Measurements from ENCODE around the gene NACAD. TPM values are rescaled to one million over a fixed set of nuclear protein-coding genes. Genes with fewer than 3 reads are reported as not detected.

The NACAD gene
- polyA plus RNA-seq, 1 donor, result 7.2 TPM

GRCh38 chr7:45129181-45129800, 40.5 kb upstream of the NACAD start:
- no peak overlapping the region for H3K4me3 ChIP-seq (ENCODE audit: low read length)
- no peaks in the 10 kb centered on the region for H3K9me3 ChIP-seq (ENCODE audit: control insufficient read depth, low read depth, low read length)
- no peaks in the 10 kb centered on the region for H3K27me3 ChIP-seq (ENCODE audit: control insufficient read depth, insufficient read depth, low read length)
- no peak overlapping the region for H3K27ac ChIP-seq (ENCODE audit: low read length)
- no CpG with 5 or more reads among the region's 15 CpGs for WGBS (ENCODE audit: insufficient coverage, low lambda C conversion rate)
- no peaks in the 10 kb centered on the region for H3K4me1 ChIP-seq (ENCODE audit: control insufficient read depth, insufficient read depth, low read length)
- DNase-seq, result no peak
- H3K36me3 ChIP-seq (ENCODE audit: control insufficient read depth, insufficient read depth, low read length), result no peaks in the 10 kb centered on the region

GRCh38 chr7:45126920-45127319, 38.2 kb upstream of the NACAD start:
- H3K4me3 ChIP-seq (ENCODE audit: low read length), result no peak overlapping the region
- H3K9me3 ChIP-seq (ENCODE audit: control insufficient read depth, low read depth, low read length), result no peaks in the 10 kb centered on the region
- H3K27ac ChIP-seq (ENCODE audit: low read length), result no peak overlapping the region
- no peaks in the 10 kb centered on the region for H3K27me3 ChIP-seq (ENCODE audit: control insufficient read depth, insufficient read depth, low read length)
- DNase-seq, result no peak
- H3K4me1 ChIP-seq (ENCODE audit: control insufficient read depth, insufficient read depth, low read length), result no peaks in the 10 kb centered on the region
- no CpG with 5 or more reads among the region's 6 CpGs for WGBS (ENCODE audit: insufficient coverage, low lambda C conversion rate)
- H3K36me3 ChIP-seq (ENCODE audit: control insufficient read depth, insufficient read depth, low read length), result no peaks in the 10 kb centered on the region

GRCh38 chr7:45126201-45126600, 37.4 kb upstream of the NACAD start:
- DNase-seq, result no peak
- H3K36me3 ChIP-seq (ENCODE audit: control insufficient read depth, insufficient read depth, low read length), result no peaks in the 10 kb centered on the region
- 60% methylated on average over 1 of the region's 6 CpGs for WGBS (ENCODE audit: insufficient coverage, low lambda C conversion rate)
- H3K27me3 ChIP-seq (ENCODE audit: control insufficient read depth, insufficient read depth, low read length), result no peaks in the 10 kb centered on the region
- H3K4me3 ChIP-seq (ENCODE audit: low read length), result no peak overlapping the region
- no peak overlapping the region for H3K27ac ChIP-seq (ENCODE audit: low read length)
- H3K4me1 ChIP-seq (ENCODE audit: control insufficient read depth, insufficient read depth, low read length), result no peaks in the 10 kb centered on the region
- no peaks in the 10 kb centered on the region for H3K9me3 ChIP-seq (ENCODE audit: control insufficient read depth, low read depth, low read length)

GRCh38 chr7:45125193-45125904, 36.6 kb upstream of the NACAD start:
- DNase-seq, result no peak

GRCh38 chr7:45123913-45124710, 35.3 kb upstream of the NACAD start:
- Histone ChIP-seq H3K27me3 (ENCODE audit: control insufficient read depth, insufficient read depth, low read length) (no peaks in the 10 kb centered on the region), H3K4me3 (ENCODE audit: low read length) (no peak overlapping the region), H3K27ac (ENCODE audit: low read length) (no peak overlapping the region), H3K36me3 (ENCODE audit: control insufficient read depth, insufficient read depth, low read length) (no peaks in the 10 kb centered on the region), H3K9me3 (ENCODE audit: control insufficient read depth, low read depth, low read length) (no peaks in the 10 kb centered on the region), H3K4me1 (ENCODE audit: control insufficient read depth, insufficient read depth, low read length) (no peaks in the 10 kb centered on the region)
- DNase-seq, result no peak
- WGBS (ENCODE audit: insufficient coverage, low lambda C conversion rate), result no CpG with 5 or more reads among the region's 12 CpGs

More at GRCh38 chr7:45125193-45125904, 36.6 kb upstream of the NACAD start:
- H3K36me3 ChIP-seq (ENCODE audit: control insufficient read depth, insufficient read depth, low read length), result no peaks in the 10 kb centered on the region
- H3K9me3 ChIP-seq (ENCODE audit: control insufficient read depth, low read depth, low read length), result no peaks in the 10 kb centered on the region
- WGBS (ENCODE audit: insufficient coverage, low lambda C conversion rate), result no CpG with 5 or more reads among the region's 11 CpGs
- H3K27me3 ChIP-seq (ENCODE audit: control insufficient read depth, insufficient read depth, low read length), result no peaks in the 10 kb centered on the region
- no peak overlapping the region for H3K4me3 ChIP-seq (ENCODE audit: low read length)
- no peak overlapping the region for H3K27ac ChIP-seq (ENCODE audit: low read length)
- no peaks in the 10 kb centered on the region for H3K4me1 ChIP-seq (ENCODE audit: control insufficient read depth, insufficient read depth, low read length)

GRCh38 chr7:45122975-45123860, 34.4 kb upstream of the NACAD start:
- Histone ChIP-seq H3K27me3 (ENCODE audit: control insufficient read depth, insufficient read depth, low read length) (no peaks in the 10 kb centered on the region), H3K9me3 (ENCODE audit: control insufficient read depth, low read depth, low read length) (no peaks in the 10 kb centered on the region), H3K27ac (ENCODE audit: low read length) (no peak overlapping the region), H3K4me3 (ENCODE audit: low read length) (no peak overlapping the region), H3K36me3 (ENCODE audit: control insufficient read depth, insufficient read depth, low read length) (no peaks in the 10 kb centered on the region), H3K4me1 (ENCODE audit: control insufficient read depth, insufficient read depth, low read length) (no peaks in the 10 kb centered on the region)
- WGBS (ENCODE audit: insufficient coverage, low lambda C conversion rate), result no CpG with 5 or more reads among the region's 16 CpGs
- DNase-seq, result no peak

GRCh38 chr7:45119550-45119949, 30.8 kb upstream of the NACAD start:
- Histone ChIP-seq H3K36me3 (ENCODE audit: control insufficient read depth, insufficient read depth, low read length) (no peaks in the 10 kb centered on the region), H3K27me3 (ENCODE audit: control insufficient read depth, insufficient read depth, low read length) (no peaks in the 10 kb centered on the region), H3K4me3 (ENCODE audit: low read length) (no peak overlapping the region), H3K4me1 (ENCODE audit: control insufficient read depth, insufficient read depth, low read length) (peaks cover 2% of the 10 kb centered on the region), H3K9me3 (ENCODE audit: control insufficient read depth, low read depth, low read length) (no peaks in the 10 kb centered on the region), H3K27ac (ENCODE audit: low read length) (no peak overlapping the region)
- DNase-seq, result no peak
- WGBS (ENCODE audit: insufficient coverage, low lambda C conversion rate), result no CpG with 5 or more reads among the region's 3 CpGs

- peaks cover 3% of the 10 kb centered on the region for H3K4me1 ChIP-seq (ENCODE audit: control insufficient read depth, insufficient read depth, low read length)
- no CpG with 5 or more reads among the region's 3 CpGs for WGBS (ENCODE audit: insufficient coverage, low lambda C conversion rate)
- no peaks in the 10 kb centered on the region for H3K9me3 ChIP-seq (ENCODE audit: control insufficient read depth, low read depth, low read length)
- H3K27me3 ChIP-seq (ENCODE audit: control insufficient read depth, insufficient read depth, low read length), result no peaks in the 10 kb centered on the region
- H3K27ac ChIP-seq (ENCODE audit: low read length), result no peak overlapping the region
- H3K4me3 ChIP-seq (ENCODE audit: low read length), result no peak overlapping the region
- DNase-seq, result no peak
- H3K36me3 ChIP-seq (ENCODE audit: control insufficient read depth, insufficient read depth, low read length), result no peaks in the 10 kb centered on the region
Observed at GRCh38 chr7:45118889-45119331, 30.1 kb upstream of the NACAD start.

- peaks cover 3% of the 10 kb centered on the region for H3K4me1 ChIP-seq (ENCODE audit: control insufficient read depth, insufficient read depth, low read length)
- H3K27ac ChIP-seq (ENCODE audit: low read length), result no peak overlapping the region
- H3K9me3 ChIP-seq (ENCODE audit: control insufficient read depth, low read depth, low read length), result no peaks in the 10 kb centered on the region
- no CpG with 5 or more reads among the region's 4 CpGs for whole genome bisulfite sequencing (ENCODE audit: insufficient coverage, low lambda C conversion rate)
- no peak for DNase-seq
- H3K4me3 ChIP-seq (ENCODE audit: low read length), result no peak overlapping the region
- no peaks in the 10 kb centered on the region for H3K36me3 ChIP-seq (ENCODE audit: control insufficient read depth, insufficient read depth, low read length)
- H3K27me3 ChIP-seq (ENCODE audit: control insufficient read depth, insufficient read depth, low read length), result no peaks in the 10 kb centered on the region
Observed at GRCh38 chr7:45118292-45118691, 29.5 kb upstream of the NACAD start.

- no peaks in the 10 kb centered on the region for H3K9me3 ChIP-seq (ENCODE audit: control insufficient read depth, low read depth, low read length)
- H3K36me3 ChIP-seq (ENCODE audit: control insufficient read depth, insufficient read depth, low read length), result no peaks in the 10 kb centered on the region
- no peak for DNase-seq
- no peak overlapping the region for H3K4me3 ChIP-seq (ENCODE audit: low read length)
- peaks cover 3% of the 10 kb centered on the region for H3K4me1 ChIP-seq (ENCODE audit: control insufficient read depth, insufficient read depth, low read length)
- no peak overlapping the region for H3K27ac ChIP-seq (ENCODE audit: low read length)
- WGBS (ENCODE audit: insufficient coverage, low lambda C conversion rate), result no CpG with 5 or more reads among the region's 4 CpGs
- H3K27me3 ChIP-seq (ENCODE audit: control insufficient read depth, insufficient read depth, low read length), result no peaks in the 10 kb centered on the region
Observed at GRCh38 chr7:45117582-45117981, 28.8 kb upstream of the NACAD start.
